HG02852 (cell line): ENCODE results near the gene FREY1.
"Not testable (repeated sequence)": the region's sequence is repeated elsewhere in the genome, so short reads cannot be mapped to it uniquely, and the experiment has no call there.

Experiments
- ATAC-seq: cut with Tn5 transposase; IDR thresholded peaks from one replicate; pipeline ENCODE4 v1.9.1; 2021; ENCODE audit warnings: mild to moderate bottlenecking, moderate library complexity; ENCODE audit not compliant: unreplicated experiment

FREY1 gene

GRCh38 chr11:45917286-45917622 is 10.2 kb upstream of the FREY1 start:
- ATAC-seq = peak; percentile 2

GRCh38 chr11:45915446-45915845 is 8.4 kb upstream of the FREY1 start:
- ATAC-seq = no peak

- ATAC-seq = no peak
Observed at GRCh38 chr11:45913942-45914635, 7.0 kb upstream of the FREY1 start.

GRCh38 chr11:45913514-45913913 is 6.4 kb upstream of the FREY1 start:
- ATAC-seq = no peak

- no peak for ATAC-seq
Observed at GRCh38 chr11:45910623-45911022, 3.6 kb upstream of the FREY1 start.

- ATAC-seq = no peak
Observed at GRCh38 chr11:45909594-45910475, 2.8 kb upstream of the FREY1 start.

GRCh38 chr11:45907911-45908370 is 870 bp upstream of the FREY1 start:
- ATAC-seq = no peak

GRCh38 chr11:45906096-45906682 is 882 bp downstream of the FREY1 start:
- no peak for ATAC-seq

GRCh38 chr11:45905576-45905975 is 1.5 kb downstream of the FREY1 start:
- not testable (repeated sequence) for ATAC-seq

GRCh38 chr11:45905095-45905494 is 2.0 kb downstream of the FREY1 start:
- ATAC-seq = no peak

GRCh38 chr11:45904309-45904915 is 2.7 kb downstream of the FREY1 start:
- no peak for ATAC-seq

GRCh38 chr11:45902452-45903380 is 4.4 kb downstream of the FREY1 start:
- ATAC-seq = no peak

- no peak for ATAC-seq
Observed at GRCh38 chr11:45901626-45902025, 5.4 kb downstream of the FREY1 start.

GRCh38 chr11:45900916-45901617 is 6.0 kb downstream of the FREY1 start:
- ATAC-seq = no peak

GRCh38 chr11:45900175-45900800 is 6.8 kb downstream of the FREY1 start:
- ATAC-seq = not testable (repeated sequence)

GRCh38 chr11:45899448-45900174 is 7.5 kb downstream of the FREY1 start:
- ATAC-seq = peak; percentile 59

- ATAC-seq = no peak
Observed at GRCh38 chr11:45899086-45899447, 8.0 kb downstream of the FREY1 start.

GRCh38 chr11:45897556-45897955 is 9.5 kb downstream of the FREY1 start:
- no peak for ATAC-seq
